ENCODE measurements around the gene WDR75. TPM values are rescaled to one million over a fixed set of nuclear protein-coding genes. Genes with fewer than 3 reads are reported as not detected.

WDR75 gene
- total and polyA plus RNA-seq, 9 of the 15 experiments (the other 6 are each of a cell fraction or from before 2014, with no cell fraction given): 50.9 to 111 (median 76.4) TPM

GRCh38 chr2:189440947-189441708, at the start of gene WDR75 (continued):
- TF ChIP-seq, protein P1, sequence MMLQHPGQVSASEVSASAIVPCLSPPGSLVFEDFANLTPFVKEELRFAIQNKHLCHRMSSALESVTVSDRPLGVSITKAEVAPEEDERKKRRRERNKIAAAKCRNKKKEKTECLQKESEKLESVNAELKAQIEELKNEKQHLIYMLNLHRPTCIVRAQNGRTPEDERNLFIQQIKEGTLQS (IDR thresholded peaks at IDR 0.05): peak; percentile 30; the same call in 1 of the 2 replicates
- TF ChIP-seq, protein P1 (CRISPR knock-in tag; conservative IDR thresholded peaks at IDR 0.05): no peak; the same call in 1 of the 2 replicates
- no peak for TF ChIP-seq STAT5B (CRISPR knock-in tag; IDR thresholded peaks at IDR 0.05)
- TF ChIP-seq TAF9B (IDR thresholded peaks at IDR 0.05; ENCODE audit: partially characterized antibody): peak; percentile 83
- no peak for TF ChIP-seq ZNF146 (CRISPR knock-in tag; IDR thresholded peaks at IDR 0.05; ENCODE audit: unreplicated experiment)
- TF ChIP-seq STAT6 (CRISPR knock-in tag; IDR thresholded peaks at IDR 0.05): 0 out of 2 replicates have a peak, but pooled peaks have one; percentile 18
- TF ChIP-seq TCF7L2 (IDR thresholded peaks at IDR 0.05; ENCODE audit: low read depth, low read length): no peak
- no peak for TF ChIP-seq DLX4 (CRISPR knock-in tag; IDR thresholded peaks at IDR 0.05)
- TF ChIP-seq, protein P2, sequence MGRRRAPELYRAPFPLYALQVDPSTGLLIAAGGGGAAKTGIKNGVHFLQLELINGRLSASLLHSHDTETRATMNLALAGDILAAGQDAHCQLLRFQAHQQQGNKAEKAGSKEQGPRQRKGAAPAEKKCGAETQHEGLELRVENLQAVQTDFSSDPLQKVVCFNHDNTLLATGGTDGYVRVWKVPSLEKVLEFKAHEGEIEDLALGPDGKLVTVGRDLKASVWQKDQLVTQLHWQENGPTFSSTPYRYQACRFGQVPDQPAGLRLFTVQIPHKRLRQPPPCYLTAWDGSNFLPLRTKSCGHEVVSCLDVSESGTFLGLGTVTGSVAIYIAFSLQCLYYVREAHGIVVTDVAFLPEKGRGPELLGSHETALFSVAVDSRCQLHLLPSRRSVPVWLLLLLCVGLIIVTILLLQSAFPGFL (CRISPR knock-in tag; IDR thresholded peaks at IDR 0.05): no peak
- TF ChIP-seq, protein P3, sequence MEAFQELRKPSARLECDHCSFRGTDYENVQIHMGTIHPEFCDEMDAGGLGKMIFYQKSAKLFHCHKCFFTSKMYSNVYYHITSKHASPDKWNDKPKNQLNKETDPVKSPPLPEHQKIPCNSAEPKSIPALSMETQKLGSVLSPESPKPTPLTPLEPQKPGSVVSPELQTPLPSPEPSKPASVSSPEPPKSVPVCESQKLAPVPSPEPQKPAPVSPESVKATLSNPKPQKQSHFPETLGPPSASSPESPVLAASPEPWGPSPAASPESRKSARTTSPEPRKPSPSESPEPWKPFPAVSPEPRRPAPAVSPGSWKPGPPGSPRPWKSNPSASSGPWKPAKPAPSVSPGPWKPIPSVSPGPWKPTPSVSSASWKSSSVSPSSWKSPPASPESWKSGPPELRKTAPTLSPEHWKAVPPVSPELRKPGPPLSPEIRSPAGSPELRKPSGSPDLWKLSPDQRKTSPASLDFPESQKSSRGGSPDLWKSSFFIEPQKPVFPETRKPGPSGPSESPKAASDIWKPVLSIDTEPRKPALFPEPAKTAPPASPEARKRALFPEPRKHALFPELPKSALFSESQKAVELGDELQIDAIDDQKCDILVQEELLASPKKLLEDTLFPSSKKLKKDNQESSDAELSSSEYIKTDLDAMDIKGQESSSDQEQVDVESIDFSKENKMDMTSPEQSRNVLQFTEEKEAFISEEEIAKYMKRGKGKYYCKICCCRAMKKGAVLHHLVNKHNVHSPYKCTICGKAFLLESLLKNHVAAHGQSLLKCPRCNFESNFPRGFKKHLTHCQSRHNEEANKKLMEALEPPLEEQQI (IDR thresholded peaks at IDR 0.05): no peak
- no peak for TF ChIP-seq ZNF174 (CRISPR knock-in tag; IDR thresholded peaks at IDR 0.05)
- no peak for TF ChIP-seq ZNF57 (CRISPR knock-in tag; IDR thresholded peaks at IDR 0.05)
- TF ChIP-seq POLR2G (IDR thresholded peaks at IDR 0.05; ENCODE audit: low read depth, low read length): peak; percentile 95
- peak; percentile 78; the same call in 1 of the 2 replicates for TF ChIP-seq CREB3L1 (IDR thresholded peaks at IDR 0.05; ENCODE audit: borderline replicate concordance, low read depth)
- no peak for TF ChIP-seq ZNF707 (CRISPR knock-in tag; conservative IDR thresholded peaks at IDR 0.05)
- TF ChIP-seq ZBTB8A (IDR thresholded peaks at IDR 0.05; ENCODE audit: partially characterized antibody): no peak
- TF ChIP-seq FOXJ3 (CRISPR knock-in tag; IDR thresholded peaks at IDR 0.05): no peak
- TF ChIP-seq MCM2 (IDR thresholded peaks at IDR 0.05; ENCODE audit: low read depth): no peak
